OCI-LY1 (cell line): ENCODE data around the gene FSTL5.

ENCODE experiments used
- H2AFZ ChIP-seq: fragments of 200-600 bp; sonication (generic), shearing (Covaris generic); 2 replicates; pipeline ENCODE4 v1.6.0; 2014; ENCODE audit warnings: antibody characterized with exemption, mild to moderate bottlenecking, low read length
- H3F3A ChIP-seq: fragments of 200-600 bp; sonication (generic), shearing (Covaris generic); 2 replicates; pipeline ENCODE4 v1.6.0; 2014; ENCODE audit warnings: mild to moderate bottlenecking, antibody characterized with exemption, low read length, moderate library complexity; ENCODE audit not compliant: insufficient read depth
- H3K27ac ChIP-seq: fragments of 200-600 bp; sonication (generic); 2 replicates; pipeline ENCODE4 v1.5.1; 2014; ENCODE audit warnings: low read length, mixed run types, mild to moderate bottlenecking, low read depth; ENCODE audit not compliant: poor library complexity, severe bottlenecking
- H3K27me3 ChIP-seq: fragments of 200-600 bp; sonication (generic); 2 replicates; pipeline ENCODE4 v1.6.0; 2014; ENCODE audit warnings: antibody characterized with exemption, mild to moderate bottlenecking, low read length, moderate library complexity; ENCODE audit not compliant: insufficient read depth
- H3K36me3 ChIP-seq: fragments of 200-600 bp; sonication (generic); 2 replicates; pipeline ENCODE4 v1.6.1; 2014; ENCODE audit warnings: mild to moderate bottlenecking, antibody characterized with exemption, low read length, moderate library complexity, mixed read lengths; ENCODE audit not compliant: insufficient read depth
- H3K4me1 ChIP-seq: fragments of 200-600 bp; sonication (generic); 2 replicates; pipeline ENCODE4 v1.5.1; 2014; ENCODE audit warnings: mild to moderate bottlenecking, low read length, moderate library complexity; ENCODE audit not compliant: insufficient read depth, severe bottlenecking
- H3K4me2 ChIP-seq: fragments of 200-600 bp; sonication (generic), shearing (Covaris generic); 2 replicates; pipeline ENCODE4 v1.6.1; 2014; ENCODE audit warnings: low read length
- H3K4me3 ChIP-seq: fragments of 200-600 bp; sonication (generic); 2 replicates; pipeline ENCODE4 v1.5.1; 2014; ENCODE audit warnings: low read length, low read depth, mild to moderate bottlenecking, mixed read lengths; ENCODE audit not compliant: poor library complexity, severe bottlenecking
- H3K79me2 ChIP-seq: fragments of 200-600 bp; shearing (Covaris generic); 2 replicates; pipeline ENCODE4 v1.6.1; 2016; ENCODE audit warnings: mixed run types, low read length, mixed read lengths; ENCODE audit not compliant: insufficient read depth
- H3K9ac ChIP-seq: fragments of 200-600 bp; sonication (generic), shearing (Covaris generic); 2 replicates; pipeline ENCODE4 v1.6.1; 2014; ENCODE audit warnings: mild to moderate bottlenecking, low read length, mixed read lengths
- H3K9me2 ChIP-seq: fragments of 200-600 bp; sonication (generic), shearing (Covaris generic); 2 replicates; pipeline ENCODE4 v1.6.1; 2014; ENCODE audit warnings: low read depth, mild to moderate bottlenecking, low read length, mixed read lengths
- H3K9me3 ChIP-seq: fragments of 200-600 bp; shearing (Covaris generic); 2 replicates; pipeline ENCODE4 v1.6.1; 2014; ENCODE audit warnings: low read length, mixed read lengths
- H4K20me1 ChIP-seq: fragments of 200-600 bp; sonication (generic), shearing (Covaris generic); 2 replicates; pipeline ENCODE4 v1.6.0; 2016; ENCODE audit warnings: mild to moderate bottlenecking, low read length; ENCODE audit not compliant: insufficient read depth
- EZH2 ChIP-seq: fragments of 200-600 bp; sonication (generic), shearing (Covaris generic); IDR thresholded peaks from 2 replicates; pipeline ENCODE4 v1.8.0; 2017; ENCODE audit warnings: borderline replicate concordance, mixed run types, mild to moderate bottlenecking, antibody characterized with exemption, low read length, moderate library complexity, mixed read lengths
- TF ChIP-seq, protein P1 (sequence below): fragments of 200-600 bp; sonication (generic), shearing (Covaris generic); IDR thresholded peaks from 2 replicates; pipeline ENCODE4 v1.5.1; 2017; ENCODE audit warnings: mild to moderate bottlenecking, antibody characterized with exemption, low read length, moderate library complexity, mixed read lengths

Gene FSTL5

DNA sequence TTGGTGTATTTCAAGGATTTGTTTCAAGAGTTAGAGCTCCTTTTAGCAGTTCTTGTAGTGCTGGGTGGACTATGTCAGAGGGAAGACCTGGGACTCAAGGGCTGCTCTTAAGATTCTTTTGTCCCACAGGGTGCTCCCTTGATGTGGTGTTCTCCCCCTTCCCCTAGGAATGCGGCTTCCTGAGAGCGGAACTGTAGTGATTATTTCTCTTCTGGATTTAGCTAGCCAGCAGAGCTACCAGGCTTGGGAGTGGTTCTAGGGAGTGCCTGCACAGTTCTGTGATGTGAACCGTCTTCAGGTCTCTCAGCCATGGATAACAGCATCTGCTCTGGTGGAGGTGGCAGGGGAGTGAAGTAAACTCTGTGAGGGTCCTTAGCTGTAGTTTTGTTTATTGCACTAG lies 336.8 kb downstream of the FSTL5 start:
- H3K9me2 ChIP-seq = no peaks in the 10 kb centered on the region
- H3F3A ChIP-seq = no peaks in the 10 kb centered on the region
- no peak overlapping the region for H3K4me3 ChIP-seq
- H3K4me2 ChIP-seq = no peak overlapping the region
- H3K79me2 ChIP-seq = no peaks in the 10 kb centered on the region
- no peak overlapping the region for H3K9ac ChIP-seq
- H3K27ac ChIP-seq = no peak overlapping the region
- H3K4me1 ChIP-seq = no peaks in the 10 kb centered on the region
- H3K36me3 ChIP-seq = no peaks in the 10 kb centered on the region
- no peak for TF ChIP-seq EZH2
- TF ChIP-seq, protein P1, sequence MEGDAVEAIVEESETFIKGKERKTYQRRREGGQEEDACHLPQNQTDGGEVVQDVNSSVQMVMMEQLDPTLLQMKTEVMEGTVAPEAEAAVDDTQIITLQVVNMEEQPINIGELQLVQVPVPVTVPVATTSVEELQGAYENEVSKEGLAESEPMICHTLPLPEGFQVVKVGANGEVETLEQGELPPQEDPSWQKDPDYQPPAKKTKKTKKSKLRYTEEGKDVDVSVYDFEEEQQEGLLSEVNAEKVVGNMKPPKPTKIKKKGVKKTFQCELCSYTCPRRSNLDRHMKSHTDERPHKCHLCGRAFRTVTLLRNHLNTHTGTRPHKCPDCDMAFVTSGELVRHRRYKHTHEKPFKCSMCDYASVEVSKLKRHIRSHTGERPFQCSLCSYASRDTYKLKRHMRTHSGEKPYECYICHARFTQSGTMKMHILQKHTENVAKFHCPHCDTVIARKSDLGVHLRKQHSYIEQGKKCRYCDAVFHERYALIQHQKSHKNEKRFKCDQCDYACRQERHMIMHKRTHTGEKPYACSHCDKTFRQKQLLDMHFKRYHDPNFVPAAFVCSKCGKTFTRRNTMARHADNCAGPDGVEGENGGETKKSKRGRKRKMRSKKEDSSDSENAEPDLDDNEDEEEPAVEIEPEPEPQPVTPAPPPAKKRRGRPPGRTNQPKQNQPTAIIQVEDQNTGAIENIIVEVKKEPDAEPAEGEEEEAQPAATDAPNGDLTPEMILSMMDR = no peak
- H2AFZ ChIP-seq = no peak overlapping the region
- no peaks in the 10 kb centered on the region for H3K27me3 ChIP-seq
- H3K9me3 ChIP-seq = no peaks in the 10 kb centered on the region
- no peaks in the 10 kb centered on the region for H4K20me1 ChIP-seq

DNA sequence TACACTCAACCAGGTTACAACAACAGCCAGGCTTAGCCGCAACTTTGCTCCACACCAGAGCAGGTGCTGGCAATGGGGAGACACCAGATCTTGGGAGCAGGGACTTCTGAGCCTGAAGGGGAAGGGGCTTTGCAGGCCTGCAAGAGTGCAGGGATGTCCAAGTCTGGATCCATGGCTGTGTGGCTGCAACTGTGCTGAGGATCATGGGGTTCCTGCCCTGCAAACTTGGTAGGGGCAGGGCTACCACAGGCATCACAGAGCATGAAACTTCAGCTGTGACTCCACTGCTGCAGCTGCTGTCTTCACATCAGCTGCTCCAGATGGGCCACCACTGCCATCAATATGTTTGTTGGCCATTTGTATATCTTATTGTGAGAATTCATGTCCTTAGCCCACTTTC lies 340.4 kb downstream of the FSTL5 start:
- H3K9me2 ChIP-seq = no peaks in the 10 kb centered on the region
- H3K36me3 ChIP-seq = no peaks in the 10 kb centered on the region
- no peak overlapping the region for H3K4me2 ChIP-seq
- H3K27me3 ChIP-seq = no peaks in the 10 kb centered on the region
- H3K4me1 ChIP-seq = no peaks in the 10 kb centered on the region
- no peak overlapping the region for H3K9ac ChIP-seq
- H2AFZ ChIP-seq = no peak overlapping the region
- no peak overlapping the region for H3K4me3 ChIP-seq
- H4K20me1 ChIP-seq = no peaks in the 10 kb centered on the region
- no peaks in the 10 kb centered on the region for H3K79me2 ChIP-seq
- no peaks in the 10 kb centered on the region for H3K9me3 ChIP-seq
- TF ChIP-seq, protein P1 = no peak
- TF ChIP-seq EZH2 = no peak
- H3K27ac ChIP-seq = no peak overlapping the region
- H3F3A ChIP-seq = no peaks in the 10 kb centered on the region

DNA sequence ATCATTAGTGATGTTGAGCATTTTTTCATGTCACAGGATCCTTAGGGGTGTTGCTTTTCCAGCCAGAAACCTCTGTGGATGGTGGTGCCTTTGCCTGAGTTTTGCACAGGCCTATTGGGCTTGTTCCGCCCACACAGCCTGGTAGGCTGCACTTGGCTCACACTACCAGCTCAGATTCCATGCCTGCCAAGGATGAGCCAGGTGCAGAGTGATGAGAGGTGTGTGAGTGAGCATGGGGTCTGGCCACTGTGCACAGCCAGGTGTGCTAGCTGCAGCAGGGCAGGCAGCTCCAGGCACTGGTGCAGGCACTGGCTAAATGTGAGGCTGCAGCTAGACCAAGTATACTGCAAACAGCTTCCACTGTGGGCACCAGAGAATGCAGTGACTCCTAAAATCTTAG lies 341.6 kb downstream of the FSTL5 start:
- Histone ChIP-seq H3K4me2 (no peak overlapping the region), H3K9me2 (no peaks in the 10 kb centered on the region), H3K36me3 (no peaks in the 10 kb centered on the region), H4K20me1 (no peaks in the 10 kb centered on the region), H3K79me2 (no peaks in the 10 kb centered on the region), H3F3A (no peaks in the 10 kb centered on the region), H3K27me3 (no peaks in the 10 kb centered on the region), H3K9ac (no peak overlapping the region), H3K4me3 (no peak overlapping the region), H3K27ac (no peak overlapping the region), H3K9me3 (no peaks in the 10 kb centered on the region), H2AFZ (no peak overlapping the region), H3K4me1 (no peaks in the 10 kb centered on the region)
- no peak for TF ChIP-seq EZH2
- TF ChIP-seq, protein P1 = no peak
